HG03571 (cell line): ENCODE results near the gene SLC6A11.

Source experiments
- ATAC-seq: cut with Tn5 transposase; IDR thresholded peaks from one replicate; pipeline ENCODE4 v1.9.1; 2021; ENCODE audit not compliant: unreplicated experiment

Gene SLC6A11

GRCh38 chr3:10788451-10788850 lies 27.6 kb upstream of the SLC6A11 start:
- ATAC-seq, result no peak

- no peak for ATAC-seq
These were observed 25.3 kb upstream of the SLC6A11 start for GRCh38 chr3:10790713-10791112.

- ATAC-seq, result no peak
These were observed 23.8 kb upstream of the SLC6A11 start for GRCh38 chr3:10792208-10792607.

GRCh38 chr3:10798600-10799367 lies 17.2 kb upstream of the SLC6A11 start:
- ATAC-seq, result no peak

- no peak for ATAC-seq
These were observed 11.8 kb upstream of the SLC6A11 start for GRCh38 chr3:10804183-10804648.

GRCh38 chr3:10806006-10806405 lies 10.0 kb upstream of the SLC6A11 start:
- no peak for ATAC-seq

GRCh38 chr3:10808130-10808735 lies 7.8 kb upstream of the SLC6A11 start:
- no peak for ATAC-seq

GRCh38 chr3:10808974-10809373 lies 7.1 kb upstream of the SLC6A11 start:
- no peak for ATAC-seq

GRCh38 chr3:10810376-10810775 lies 5.7 kb upstream of the SLC6A11 start:
- no peak for ATAC-seq

GRCh38 chr3:10813425-10813824 lies 2.6 kb upstream of the SLC6A11 start:
- no peak for ATAC-seq

GRCh38 chr3:10814623-10815022 lies 1.4 kb upstream of the SLC6A11 start:
- no peak for ATAC-seq

- no peak for ATAC-seq
These were observed 541 bp upstream of the SLC6A11 start for GRCh38 chr3:10815487-10815886.

- ATAC-seq, result no peak
These were observed 830 bp downstream of the SLC6A11 start for GRCh38 chr3:10816863-10817253.

GRCh38 chr3:10817506-10817905 lies 1.5 kb downstream of the SLC6A11 start:
- no peak for ATAC-seq

GRCh38 chr3:10822055-10822454 lies 6.0 kb downstream of the SLC6A11 start:
- no peak for ATAC-seq

GRCh38 chr3:10822708-10823515 lies 6.9 kb downstream of the SLC6A11 start:
- no peak for ATAC-seq

- ATAC-seq, result no peak
These were observed 7.4 kb downstream of the SLC6A11 start for GRCh38 chr3:10823516-10823818.

- ATAC-seq, result no peak
These were observed 8.4 kb downstream of the SLC6A11 start for GRCh38 chr3:10824468-10824867.

GRCh38 chr3:10833855-10834414 lies 17.9 kb downstream of the SLC6A11 start:
- no peak for ATAC-seq

- ATAC-seq, result no peak
These were observed 18.9 kb downstream of the SLC6A11 start for GRCh38 chr3:10834951-10835350.

GRCh38 chr3:10835406-10835805 lies 19.4 kb downstream of the SLC6A11 start:
- no peak for ATAC-seq

GRCh38 chr3:10836676-10837075 lies 20.6 kb downstream of the SLC6A11 start:
- no peak for ATAC-seq
